HS-5 (cell line): ENCODE results near the gene LMO7.

Source experiments
- DNase-seq: peaks from one replicate; pipeline ENCODE4 v3.0.0-alpha.2; 2012; ENCODE audit warnings: low read depth

Gene LMO7

DNA sequence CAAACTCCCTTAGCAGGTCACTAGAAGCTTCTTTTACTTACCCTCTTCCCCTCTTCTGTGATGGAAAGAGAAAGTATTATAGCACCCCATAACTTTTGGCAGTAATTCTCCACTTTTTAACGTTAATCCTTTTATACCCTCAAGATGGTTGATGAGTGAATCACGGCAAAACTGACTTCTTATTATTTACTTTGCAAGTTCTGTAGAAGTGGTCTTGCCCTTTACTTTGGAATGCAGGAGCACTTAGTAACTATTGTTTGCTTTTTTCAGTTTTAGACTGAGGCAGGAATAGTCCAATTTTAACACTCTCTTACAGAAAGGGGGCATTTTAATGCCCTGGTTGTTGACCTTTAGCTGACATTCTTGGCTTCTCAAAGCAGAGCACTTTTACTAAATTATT, 260.1 kb downstream of the LMO7 start:
- DNase-seq = no peak

DNA sequence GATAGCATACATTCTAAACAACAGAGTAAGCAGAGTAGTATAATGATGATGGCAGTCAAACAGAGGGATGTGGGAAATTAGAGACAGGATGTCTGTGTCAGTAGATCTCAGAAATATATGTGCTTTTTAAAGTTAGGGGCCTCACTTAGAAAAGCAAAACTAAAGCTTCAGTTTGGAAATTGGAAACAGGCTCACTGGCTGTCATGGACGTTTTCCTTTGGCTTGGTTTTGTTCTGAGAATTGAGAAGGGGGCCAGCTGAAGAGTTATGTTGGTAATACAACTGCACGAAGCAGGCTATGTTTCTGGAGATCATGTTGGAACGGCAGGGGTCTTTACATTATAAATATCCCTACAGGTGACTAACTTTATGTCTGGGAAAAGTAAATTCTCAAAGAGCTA, 261.3 kb downstream of the LMO7 start:
- DNase-seq = no peak

GRCh38 chr13:75901501-75901900, 265.4 kb downstream of the LMO7 start:
- no peak for DNase-seq

DNA sequence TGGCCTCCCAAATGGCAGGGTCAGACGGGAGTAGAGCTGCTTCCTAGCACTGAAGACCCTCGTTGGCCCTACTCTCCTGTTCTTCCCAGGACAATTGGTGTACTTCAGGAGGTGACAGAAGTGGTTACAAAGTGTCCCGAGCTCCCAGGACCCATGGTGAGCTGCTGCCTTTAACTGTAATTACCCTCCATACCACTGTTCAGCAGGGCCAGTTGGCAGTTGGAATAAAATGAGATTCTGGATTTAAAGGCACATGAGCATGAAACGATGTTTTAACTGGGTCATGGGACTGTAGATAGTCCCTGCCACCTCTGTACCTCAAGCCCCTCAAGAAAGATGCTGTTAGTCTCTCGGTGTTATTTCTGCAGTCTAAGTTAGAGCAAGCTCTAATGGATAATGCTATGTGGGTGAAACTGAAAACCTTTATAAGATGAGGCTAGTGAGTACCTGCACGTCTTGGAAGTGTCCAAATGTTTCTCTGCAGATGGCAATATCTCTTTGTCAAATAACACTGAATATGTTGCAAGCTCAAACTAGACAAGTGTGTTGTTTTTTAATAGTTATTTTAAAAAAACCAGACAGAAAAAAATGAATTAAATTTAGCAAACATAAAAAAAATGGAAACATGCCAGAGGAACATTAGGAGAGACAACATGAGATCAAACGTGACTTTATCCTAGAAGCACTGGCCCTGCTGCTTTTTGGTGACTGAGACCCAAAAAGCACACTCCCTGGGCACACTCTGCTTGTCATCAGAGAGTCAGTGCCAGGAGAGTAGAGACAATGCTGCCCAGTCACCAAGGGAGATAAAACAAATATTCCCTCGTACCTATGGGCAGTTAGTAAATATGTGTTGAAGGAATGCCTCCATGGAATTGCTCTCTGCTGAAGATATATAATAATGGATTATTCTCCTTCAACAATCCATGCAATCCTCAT, 266.3 kb downstream of the LMO7 start:
- DNase-seq = no peak

DNA sequence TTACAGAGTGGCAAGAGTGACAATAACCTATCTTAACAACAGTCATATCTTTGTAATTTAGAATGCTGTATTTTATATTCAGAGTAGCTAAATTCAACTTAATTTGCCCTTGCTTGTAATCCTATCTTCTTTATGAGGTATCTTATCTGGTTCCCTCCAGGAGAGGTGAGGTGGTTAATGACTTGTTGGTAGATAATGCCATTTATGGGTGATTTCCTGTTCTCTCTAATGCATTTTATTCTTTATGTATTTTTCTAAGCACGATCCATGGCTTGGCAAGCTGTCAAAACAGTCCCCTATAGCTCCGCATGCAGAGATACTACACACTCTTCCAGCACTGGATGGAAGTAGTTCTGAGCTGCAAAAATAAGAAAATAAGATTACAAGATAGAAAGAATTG, 267.9 kb downstream of the LMO7 start:
- no peak for DNase-seq

DNA sequence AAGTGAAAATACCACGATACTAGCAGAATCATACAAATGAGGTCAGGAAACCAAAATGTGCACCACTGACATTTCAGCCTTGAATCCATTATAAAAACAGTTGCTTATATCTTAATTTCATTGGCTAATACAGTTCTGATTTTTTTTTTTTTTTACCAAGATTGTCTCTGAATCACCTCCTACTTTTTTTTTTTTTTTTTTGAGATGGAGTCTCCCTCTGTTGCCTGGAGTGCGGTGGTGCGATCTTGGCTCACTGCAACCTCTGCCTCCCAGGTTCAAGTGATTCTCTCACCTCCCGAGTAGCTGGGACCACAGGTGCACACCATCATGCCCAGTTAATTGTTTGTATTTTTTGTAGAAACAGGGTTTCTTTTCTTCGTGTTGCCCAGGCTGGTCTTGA, 270.2 kb downstream of the LMO7 start:
- no peak for DNase-seq

DNA sequence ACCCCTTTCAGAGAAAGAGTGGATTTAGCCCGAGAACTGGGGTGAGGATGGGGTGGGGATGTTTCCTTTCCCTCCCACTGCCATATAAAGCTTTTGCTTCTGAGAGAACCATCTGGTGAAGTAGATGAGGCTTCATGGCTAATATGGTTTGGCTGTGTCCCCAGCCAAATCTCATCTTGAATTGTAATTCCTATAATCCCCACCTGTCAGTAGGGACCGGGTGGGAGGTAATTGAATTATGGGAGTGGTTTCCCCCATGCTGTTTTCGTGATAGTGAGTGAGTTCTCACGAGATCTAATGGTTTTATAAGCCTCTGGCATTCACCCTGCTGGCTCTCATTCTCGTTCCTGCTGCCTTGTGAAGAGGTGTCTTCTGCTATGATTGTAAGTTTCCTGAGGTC, 270.9 kb downstream of the LMO7 start:
- no peak for DNase-seq

DNA sequence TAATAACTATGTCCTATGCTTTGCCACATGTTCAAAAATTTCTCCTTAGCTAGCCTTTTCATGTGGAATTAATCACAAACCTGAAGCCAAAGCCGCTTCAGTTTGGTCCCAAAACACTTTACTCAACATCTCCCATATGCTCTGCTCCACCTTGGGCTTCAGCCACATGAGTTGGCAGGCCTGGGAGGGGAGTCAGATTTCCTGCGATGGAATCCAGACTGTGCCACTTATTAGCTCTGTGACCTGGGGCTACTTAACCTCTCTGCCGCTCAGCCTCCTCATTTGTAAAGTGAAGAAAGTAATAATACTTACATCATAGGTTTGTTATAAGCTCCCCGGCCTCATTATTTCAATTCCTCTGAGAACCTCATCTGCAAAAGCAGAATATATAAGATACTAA, 272.0 kb downstream of the LMO7 start:
- DNase-seq = no peak
